ENCODE measurements around the gene EIF2B4.
A peak's percentile ranks its signal among the peaks of the same experiment; 100 is the strongest.
"Not testable (repeated sequence)": the region's sequence is repeated elsewhere in the genome, so short reads cannot be mapped to it uniquely, and the experiment has no call there.

Gene EIF2B4

GRCh38 chr2:27322766-27323595 is 47.2 kb downstream of the EIF2B4 start, which contains the start of gene MPV17:
MPV17 (minus strand) TSS chr2:27323097; CDS start chr2:27322517, 580 bp downstream.
- TF ChIP-seq POLR2A (IDR thresholded peaks at IDR 0.05; ENCODE audit: low read depth, low read length) (peak; percentile 96), POLR2AphosphoS5 (IDR thresholded peaks at IDR 0.05; ENCODE audit: low read depth, low read length) (peak; percentile 97), TAF1 (IDR thresholded peaks at IDR 0.05; ENCODE audit: borderline replicate concordance, low read depth, low read length) (peak; percentile 74; the same call in 1 of the 2 replicates)
- peak; percentile 90 for FAIRE-seq
- DNase-seq (ENCODE audit: insufficient read length), result peak; percentile 96

- no peak for FAIRE-seq
Observed at GRCh38 chr2:27322301-27322765, 47.8 kb downstream of the EIF2B4 start.

GRCh38 chr2:27320958-27321543 is 49.1 kb downstream of the EIF2B4 start:
- TF ChIP-seq POLR2A (IDR thresholded peaks at IDR 0.05; ENCODE audit: low read depth, low read length), result no peak
- TF ChIP-seq POLR2AphosphoS5 (IDR thresholded peaks at IDR 0.05; ENCODE audit: low read depth, low read length), result no peak
- TF ChIP-seq TAF1 (IDR thresholded peaks at IDR 0.05; ENCODE audit: borderline replicate concordance, low read depth, low read length), result no peak
- DNase-seq (ENCODE audit: insufficient read length) (no peak), FAIRE-seq (no peak)

More at GRCh38 chr2:27322301-27322765, 47.8 kb downstream of the EIF2B4 start:
- 0 out of 2 replicates have a peak, but pooled peaks have one; percentile 7 for TF ChIP-seq TAF1 (IDR thresholded peaks at IDR 0.05; ENCODE audit: borderline replicate concordance, low read depth, low read length)
- no peak for TF ChIP-seq POLR2AphosphoS5 (IDR thresholded peaks at IDR 0.05; ENCODE audit: low read depth, low read length)
- DNase-seq (ENCODE audit: insufficient read length), result no peak

GRCh38 chr2:27319839-27320238 is 50.3 kb downstream of the EIF2B4 start:
- not testable (repeated sequence) for DNase-seq (ENCODE audit: insufficient read length); FAIRE-seq

GRCh38 chr2:27316655-27317412 is 53.3 kb downstream of the EIF2B4 start:
- FAIRE-seq (no peak), DNase-seq (ENCODE audit: insufficient read length) (no peak)
- no peak for TF ChIP-seq TAF1 (IDR thresholded peaks at IDR 0.05; ENCODE audit: borderline replicate concordance, low read depth, low read length)
- no peak for TF ChIP-seq POLR2AphosphoS5 (IDR thresholded peaks at IDR 0.05; ENCODE audit: low read depth, low read length)
- no peak for TF ChIP-seq POLR2A (IDR thresholded peaks at IDR 0.05; ENCODE audit: low read depth, low read length)

- TF ChIP-seq POLR2A (IDR thresholded peaks at IDR 0.05; ENCODE audit: low read depth, low read length) (no peak), POLR2AphosphoS5 (IDR thresholded peaks at IDR 0.05; ENCODE audit: low read depth, low read length) (no peak), TAF1 (IDR thresholded peaks at IDR 0.05; ENCODE audit: borderline replicate concordance, low read depth, low read length) (no peak)
- DNase-seq (ENCODE audit: insufficient read length) (no peak), FAIRE-seq (no peak)
Observed at GRCh38 chr2:27315122-27315521, 55.0 kb downstream of the EIF2B4 start.

- no peak for DNase-seq (ENCODE audit: insufficient read length)
- FAIRE-seq, result no peak
- TF ChIP-seq POLR2A (IDR thresholded peaks at IDR 0.05; ENCODE audit: low read depth, low read length), result no peak
- no peak for TF ChIP-seq POLR2AphosphoS5 (IDR thresholded peaks at IDR 0.05; ENCODE audit: low read depth, low read length)
- TF ChIP-seq TAF1 (IDR thresholded peaks at IDR 0.05; ENCODE audit: borderline replicate concordance, low read depth, low read length), result no peak
Observed at GRCh38 chr2:27314709-27315108, 55.4 kb downstream of the EIF2B4 start.

All from GM12892 (cell line).